H7 (cell line): ENCODE results near the gene DBP. TPM values are rescaled to one million over a fixed set of nuclear protein-coding genes. Genes with fewer than 3 reads are reported as not detected.
A peak's percentile ranks its signal among the peaks of the same experiment; 100 is the strongest.

Experiments used
- DNase-seq: peaks from one replicate; pipeline ENCODE4 v3.0.0; 2012
- H3K27me3 ChIP-seq: 2 replicates; pipeline ENCODE4 v1.6.0; 2011; ENCODE audit warnings: mild to moderate bottlenecking, low read length; ENCODE audit not compliant: control insufficient read depth, insufficient read depth
- H3K36me3 ChIP-seq: replicated peaks from 2 replicates; pipeline ENCODE4 v1.5.1; 2011; ENCODE audit warnings: low read length; ENCODE audit not compliant: control insufficient read depth, insufficient read depth
- H3K4me3 ChIP-seq: 2 replicates; pipeline ENCODE4 v1.5.1; 2011; ENCODE audit warnings: low read depth, mild to moderate bottlenecking, control low read depth, low read length, moderate library complexity; ENCODE audit not compliant: insufficient read depth
- total RNA-seq: library from RNA; depleted of rRNA; stranded (reverse); fragments of >200 nt; shearing (Covaris generic); gene quantifications from 2 replicates; pipeline ENCODE4 v1.2.3, GENCODE V29; 2014

Gene DBP
- total RNA-seq, 1 experiment from 2014 or later = 11.2 TPM

GRCh38 chr19:48618278-48618915 lies 18.8 kb downstream of the DBP start:
- Histone ChIP-seq H3K27me3 (no peaks in the 10 kb centered on the region), H3K4me3 (peak overlapping the region; percentile 100), H3K36me3 (peaks cover 31% of the 10 kb centered on the region)
- no peak for DNase-seq

DNA sequence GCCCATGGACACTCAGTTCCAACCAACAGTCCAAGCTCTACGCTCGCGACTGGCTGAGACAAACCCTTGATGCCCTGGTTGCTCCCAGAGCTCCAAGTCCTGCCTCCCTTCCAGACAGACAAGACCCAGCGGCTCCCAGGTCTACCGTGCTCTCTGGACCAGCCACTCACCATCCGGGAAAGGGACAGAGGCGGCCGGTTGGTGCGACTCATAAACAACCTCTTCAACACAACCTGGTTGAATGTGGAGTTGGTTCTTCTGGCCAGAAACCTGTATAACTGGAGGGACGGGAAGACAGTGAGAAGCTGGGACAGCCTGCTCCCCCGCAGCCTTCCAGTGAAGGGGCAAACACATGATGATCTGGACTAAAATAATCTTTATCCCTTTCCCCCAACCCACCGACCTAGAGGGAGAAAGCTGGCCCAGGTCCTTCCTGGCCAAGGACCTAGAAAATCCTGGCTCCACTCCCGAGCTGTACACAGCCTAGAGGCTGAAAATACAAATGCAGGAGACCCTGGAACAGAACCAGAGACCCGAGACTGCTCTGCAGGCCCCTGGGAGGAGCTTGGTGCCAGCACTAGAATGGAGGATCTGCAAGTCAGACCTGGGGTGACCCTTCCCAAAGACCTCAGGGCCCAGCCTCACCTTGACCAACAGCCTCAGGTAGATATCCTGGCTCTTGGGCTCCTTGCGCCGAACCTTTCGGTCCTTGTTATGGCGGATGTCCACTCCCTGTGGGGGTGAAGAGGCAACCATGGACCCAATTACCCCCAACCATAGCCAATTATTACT lies 19.8 kb downstream of the DBP start:
- DNase-seq = no peak
- peaks cover 31% of the 10 kb centered on the region for H3K36me3 ChIP-seq
- H3K4me3 ChIP-seq = peak overlapping the region; percentile 100
- no peaks in the 10 kb centered on the region for H3K27me3 ChIP-seq

GRCh38 chr19:48616491-48617056 lies 20.6 kb downstream of the DBP start:
- H3K4me3 ChIP-seq = no peak overlapping the region
- H3K36me3 ChIP-seq = peaks cover 31% of the 10 kb centered on the region
- no peak for DNase-seq
- no peaks in the 10 kb centered on the region for H3K27me3 ChIP-seq

GRCh38 chr19:48616041-48616436 lies 21.1 kb downstream of the DBP start:
- H3K36me3 ChIP-seq = peaks cover 31% of the 10 kb centered on the region
- no peak for DNase-seq
- H3K27me3 ChIP-seq = no peaks in the 10 kb centered on the region
- no peak overlapping the region for H3K4me3 ChIP-seq

DNA sequence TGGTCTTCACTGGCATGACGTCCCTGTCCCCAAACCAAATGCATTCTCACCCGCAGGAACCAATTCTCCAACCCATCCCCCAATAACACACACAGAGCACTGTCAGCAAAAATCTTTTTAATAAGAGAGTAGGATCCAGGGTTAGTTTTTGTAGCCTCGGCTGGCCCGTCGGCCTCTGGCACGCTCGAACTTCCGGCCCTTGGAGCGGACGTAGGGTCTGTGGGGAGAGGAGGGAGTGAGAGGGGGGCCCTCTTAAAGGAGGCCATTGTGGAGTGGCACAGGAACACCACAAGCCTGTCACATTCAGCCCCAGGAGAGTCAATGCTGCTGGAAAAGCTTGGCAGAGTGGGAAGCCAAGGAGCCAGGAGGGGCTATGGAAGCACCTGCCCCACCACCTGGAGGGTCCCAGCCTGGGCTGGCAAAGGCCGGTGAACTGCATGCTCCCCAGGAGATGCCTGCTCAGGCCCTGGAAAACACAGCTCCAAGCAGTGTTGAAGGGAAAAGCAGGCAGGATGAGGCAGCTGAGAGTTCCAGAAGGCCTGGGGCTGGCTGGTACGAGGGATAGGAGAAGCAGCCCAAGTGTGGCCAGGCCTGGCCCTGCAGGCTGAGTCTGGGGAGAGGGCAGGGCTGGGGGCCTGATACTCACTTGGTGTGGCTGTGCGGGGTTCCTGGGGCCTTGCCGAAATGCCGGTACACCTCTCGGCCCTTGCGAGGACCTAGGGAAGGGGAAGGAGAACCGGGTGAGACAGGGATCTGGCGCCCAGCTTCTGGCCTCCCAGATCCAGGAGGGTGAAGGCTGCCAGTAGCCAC lies 21.7 kb downstream of the DBP start:
- Histone ChIP-seq H3K4me3 (no peak overlapping the region), H3K27me3 (no peaks in the 10 kb centered on the region), H3K36me3 (peaks cover 31% of the 10 kb centered on the region)
- peak; percentile 74 for DNase-seq

DNA sequence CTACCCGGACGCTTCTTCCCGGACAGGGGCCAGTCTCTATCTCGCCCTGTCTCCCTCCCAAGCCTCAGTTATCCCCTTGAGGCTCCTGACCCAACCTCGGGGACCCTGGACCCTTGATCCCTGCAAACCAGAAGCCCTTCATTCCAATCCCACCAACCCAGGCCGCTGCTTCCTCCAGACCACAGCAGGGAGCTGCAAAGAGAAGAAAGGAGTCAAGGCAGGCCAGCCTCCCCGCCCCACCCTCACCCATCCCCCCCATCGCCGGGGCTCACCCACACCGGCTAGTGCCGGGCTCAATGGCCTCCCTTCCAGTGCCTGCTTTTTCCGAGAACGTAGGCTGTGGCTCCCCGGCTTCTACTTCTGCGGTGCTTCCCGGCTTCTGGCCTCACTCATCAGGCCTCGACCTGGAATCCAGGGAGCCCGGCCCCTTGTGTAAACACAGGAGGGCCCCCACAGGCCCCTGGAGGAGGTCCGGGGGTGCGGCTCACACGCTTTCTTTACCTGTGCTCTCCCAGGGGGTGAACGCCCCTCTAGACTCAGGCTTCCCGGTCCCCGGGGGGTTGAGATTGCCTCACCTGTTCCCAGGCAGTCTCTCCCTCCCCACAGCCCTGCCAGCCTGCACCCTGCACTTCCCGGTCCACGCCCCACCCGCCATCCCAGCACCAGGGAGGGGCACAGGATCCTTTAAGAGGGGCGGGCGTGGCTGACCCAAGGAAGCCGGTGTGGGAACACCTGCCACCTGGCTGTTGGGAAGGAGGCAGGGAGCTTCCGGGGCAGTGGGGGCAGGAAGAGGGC lies 22.5 kb downstream of the DBP start, which contains the start of gene FAM83E:
Gene FAM83E, minus strand, starts transcription at position 641 of the 795 bp plus-strand sequence. CDS start 1,704 bp downstream, outside the sequence.
- Histone ChIP-seq H3K36me3 (peaks cover 31% of the 10 kb centered on the region), H3K4me3 (peak within 1 kb of the TSS; percentile 14)
- DNase-seq = peak; percentile 97

DNA sequence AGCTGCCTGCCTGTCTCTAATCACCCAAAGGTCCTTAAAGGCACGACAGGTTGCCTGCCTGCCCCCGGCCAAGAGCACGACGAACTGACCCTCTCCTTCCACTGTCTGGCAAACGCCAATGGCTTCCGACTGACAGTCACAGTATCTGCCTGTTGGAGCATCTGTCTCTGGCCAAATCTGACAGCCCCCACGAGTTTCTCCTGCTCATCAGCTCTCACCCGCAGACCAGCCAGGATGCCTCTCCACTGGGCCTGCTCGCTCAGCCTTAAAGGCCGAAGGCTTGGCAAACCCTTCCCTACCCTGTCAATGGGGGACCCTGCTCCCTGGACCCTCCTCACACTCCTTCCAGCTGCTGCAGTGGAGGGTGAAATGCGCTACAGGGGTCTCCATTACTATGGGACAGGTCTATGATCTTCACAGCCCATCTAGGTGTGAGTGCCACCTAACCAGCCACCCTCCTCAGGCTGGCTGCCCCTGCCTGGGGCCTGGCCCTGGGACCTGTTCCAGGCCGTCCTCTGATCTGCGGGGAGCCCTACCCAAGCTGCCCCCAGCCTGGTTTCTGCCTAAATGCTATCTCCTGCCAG lies 23.2 kb downstream of the DBP start:
- Histone ChIP-seq H3K27me3 (no peaks in the 10 kb centered on the region), H3K36me3 (peaks cover 31% of the 10 kb centered on the region), H3K4me3 (no peak overlapping the region)
- no peak for DNase-seq

More for the DNA sequence above, 22.5 kb downstream of the DBP start, which contains the start of gene FAM83E:
- H3K27me3 ChIP-seq = no peaks in the 10 kb centered on the region

DNA sequence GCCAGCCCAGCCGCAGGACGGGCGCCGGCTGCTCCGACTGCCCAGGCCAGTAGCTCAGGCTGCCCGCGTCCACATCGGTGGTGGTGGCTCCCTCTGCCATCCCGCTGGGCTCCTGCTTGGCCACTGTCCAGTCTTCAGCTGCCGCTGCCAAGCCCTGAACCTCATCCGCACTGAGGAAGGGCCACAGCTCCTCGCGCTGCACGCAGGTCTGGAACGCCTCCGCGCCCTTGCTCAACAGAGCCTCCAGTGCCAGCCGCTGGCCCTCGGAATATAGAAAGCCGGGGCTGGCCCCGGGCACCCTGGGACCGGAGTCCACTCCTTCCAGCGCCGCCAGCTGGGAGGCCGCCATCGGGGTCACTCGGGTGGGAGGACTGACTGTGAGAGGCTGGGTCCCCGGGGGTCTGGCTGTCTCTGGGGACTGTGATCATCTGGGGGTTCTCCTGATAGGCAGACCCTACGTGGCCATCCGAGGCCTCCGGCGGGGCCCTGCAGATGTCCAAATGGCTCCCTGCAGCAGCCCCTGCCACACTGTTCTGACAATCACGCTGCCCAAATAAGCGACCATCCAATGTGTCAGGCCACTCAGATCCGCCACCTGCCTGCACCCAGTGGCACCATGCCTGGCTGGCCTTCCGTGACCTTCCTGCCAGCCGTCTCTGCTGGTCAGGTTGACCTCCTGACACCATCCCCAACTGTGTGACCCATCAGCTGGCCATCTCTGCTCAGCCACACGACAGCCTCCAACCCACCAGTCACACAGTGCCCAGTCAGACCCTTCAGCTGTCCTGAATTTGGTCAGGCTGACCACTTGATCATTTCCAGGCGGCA lies 23.9 kb downstream of the DBP start:
- DNase-seq = no peak
- Histone ChIP-seq H3K36me3 (peaks cover 31% of the 10 kb centered on the region), H3K27me3 (no peaks in the 10 kb centered on the region), H3K4me3 (no peak overlapping the region)

- H3K27me3 ChIP-seq = no peaks in the 10 kb centered on the region
- DNase-seq = no peak
- peaks cover 23% of the 10 kb centered on the region for H3K36me3 ChIP-seq
- H3K4me3 ChIP-seq = no peak overlapping the region
Measured at GRCh38 chr19:48611872-48612271, 25.3 kb downstream of the DBP start.

GRCh38 chr19:48609571-48610108 lies 27.5 kb downstream of the DBP start:
- no peak overlapping the region for H3K4me3 ChIP-seq
- no peak for DNase-seq
- peaks cover 8% of the 10 kb centered on the region for H3K36me3 ChIP-seq
- H3K27me3 ChIP-seq = no peaks in the 10 kb centered on the region

GRCh38 chr19:48608798-48609263 lies 28.3 kb downstream of the DBP start:
- Histone ChIP-seq H3K4me3 (no peak overlapping the region), H3K27me3 (no peaks in the 10 kb centered on the region), H3K36me3 (peaks cover 7% of the 10 kb centered on the region)
- DNase-seq = peak; percentile 88

DNA sequence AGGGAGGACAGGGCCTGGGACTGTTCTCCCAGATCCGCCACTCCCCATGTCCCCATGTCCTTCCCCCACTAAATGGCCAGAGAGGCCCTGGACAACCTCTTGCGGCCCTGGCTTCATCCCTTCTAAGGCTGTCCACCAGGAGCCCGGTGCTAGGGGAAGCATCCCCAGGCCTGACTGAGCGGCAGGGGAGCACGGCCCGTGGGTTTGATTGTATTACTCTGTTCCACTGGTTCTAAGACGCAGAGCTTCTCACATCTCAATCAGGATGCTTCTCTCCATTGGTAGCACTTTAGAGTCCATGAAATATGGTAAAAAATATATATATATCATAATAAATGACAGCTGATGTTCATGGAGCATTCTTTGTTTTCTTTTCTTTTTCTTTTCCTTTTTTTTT lies 29.8 kb downstream of the DBP start:
- no peak overlapping the region for H3K4me3 ChIP-seq

More for the DNA sequence above, 29.8 kb downstream of the DBP start:
- no peak for DNase-seq
- H3K27me3 ChIP-seq = no peaks in the 10 kb centered on the region
- H3K36me3 ChIP-seq = peaks cover 4% of the 10 kb centered on the region
